ENCODE data around the gene ANAPC5.
"Not testable (repeated sequence)": the region's sequence is repeated elsewhere in the genome, so short reads cannot be mapped to it uniquely, and the experiment has no call there.

The ANAPC5 gene

GRCh38 chr12:121351820-121352681, at the start of gene ANAPC5:
Gene ANAPC5, minus strand, starts transcription at chr12:121352411. Its CDS starts 71 bp downstream, at chr12:121352340.
- Mint-ChIP-seq H3K27me3 (no peaks in the 10 kb centered on the region), H3K4me3 (peak within 1 kb of the TSS; percentile 92), H3K36me3 (ENCODE audit: low read depth) (peaks cover 18% of the 10 kb centered on the region), H3K4me1 (ENCODE audit: low read depth) (peaks cover 39% of the 10 kb centered on the region), H3K27ac (peak within 1 kb of the TSS; percentile 87), H3K9me3 (no peaks in the 10 kb centered on the region)

- no peaks in the 10 kb centered on the region for H3K27me3 Mint-ChIP-seq
- no peaks in the 10 kb centered on the region for H3K9me3 Mint-ChIP-seq
- H3K4me3 Mint-ChIP-seq, result peak overlapping the region; percentile 92
- H3K36me3 Mint-ChIP-seq (ENCODE audit: low read depth), result peaks cover 30% of the 10 kb centered on the region
- H3K27ac Mint-ChIP-seq, result peak overlapping the region; percentile 93
- H3K4me1 Mint-ChIP-seq (ENCODE audit: low read depth), result peaks cover 36% of the 10 kb centered on the region
Measured at GRCh38 chr12:121400332-121401139, 48.3 kb upstream of the ANAPC5 start.

GRCh38 chr12:121399391-121400331, 47.5 kb upstream of the ANAPC5 start, which contains the start of gene RNF34:
Gene RNF34, plus strand, starts transcription at chr12:121400118. Its CDS starts 95 bp downstream, at chr12:121400213.
- Mint-ChIP-seq H3K36me3 (ENCODE audit: low read depth) (peaks cover 25% of the 10 kb centered on the region), H3K27ac (peak within 1 kb of the TSS; percentile 93), H3K4me3 (peak within 1 kb of the TSS; percentile 92), H3K4me1 (ENCODE audit: low read depth) (peaks cover 36% of the 10 kb centered on the region), H3K9me3 (no peaks in the 10 kb centered on the region), H3K27me3 (no peaks in the 10 kb centered on the region)

GRCh38 chr12:121398355-121398754, 46.1 kb upstream of the ANAPC5 start:
- no peaks in the 10 kb centered on the region for H3K27me3 Mint-ChIP-seq
- H3K9me3 Mint-ChIP-seq, result no peaks in the 10 kb centered on the region
- no peak overlapping the region for H3K27ac Mint-ChIP-seq
- peak overlapping the region; percentile 92 for H3K4me3 Mint-ChIP-seq
- H3K36me3 Mint-ChIP-seq (ENCODE audit: low read depth), result peaks cover 12% of the 10 kb centered on the region
- H3K4me1 Mint-ChIP-seq (ENCODE audit: low read depth), result peaks cover 36% of the 10 kb centered on the region

GRCh38 chr12:121397521-121397920, 45.3 kb upstream of the ANAPC5 start:
- no peaks in the 10 kb centered on the region for H3K9me3 Mint-ChIP-seq
- no peak overlapping the region for H3K4me3 Mint-ChIP-seq
- H3K4me1 Mint-ChIP-seq (ENCODE audit: low read depth), result peaks cover 31% of the 10 kb centered on the region
- H3K27ac Mint-ChIP-seq, result no peak overlapping the region
- H3K36me3 Mint-ChIP-seq (ENCODE audit: low read depth), result peaks cover 7% of the 10 kb centered on the region
- H3K27me3 Mint-ChIP-seq, result no peaks in the 10 kb centered on the region

GRCh38 chr12:121392325-121392716, 40.1 kb upstream of the ANAPC5 start:
- Mint-ChIP-seq H3K9me3 (no peaks in the 10 kb centered on the region), H3K4me1 (ENCODE audit: low read depth) (peaks cover 11% of the 10 kb centered on the region), H3K36me3 (ENCODE audit: low read depth) (no peaks in the 10 kb centered on the region), H3K4me3 (no peak overlapping the region), H3K27me3 (no peaks in the 10 kb centered on the region), H3K27ac (peak overlapping the region; percentile 79)

- H3K27ac Mint-ChIP-seq, result peak overlapping the region; percentile 65
- peaks cover 11% of the 10 kb centered on the region for H3K4me1 Mint-ChIP-seq (ENCODE audit: low read depth)
- no peaks in the 10 kb centered on the region for H3K9me3 Mint-ChIP-seq
- no peaks in the 10 kb centered on the region for H3K36me3 Mint-ChIP-seq (ENCODE audit: low read depth)
- no peaks in the 10 kb centered on the region for H3K27me3 Mint-ChIP-seq
- peak overlapping the region; percentile 51 for H3K4me3 Mint-ChIP-seq
Measured at GRCh38 chr12:121391619-121392324, 39.6 kb upstream of the ANAPC5 start.

- Mint-ChIP-seq H3K4me1 (ENCODE audit: low read depth) (peaks cover 11% of the 10 kb centered on the region), H3K9me3 (no peaks in the 10 kb centered on the region), H3K4me3 (no peak overlapping the region), H3K36me3 (ENCODE audit: low read depth) (no peaks in the 10 kb centered on the region), H3K27me3 (no peaks in the 10 kb centered on the region), H3K27ac (no peak overlapping the region)
Measured at GRCh38 chr12:121390856-121391255, 38.6 kb upstream of the ANAPC5 start.

- no peaks in the 10 kb centered on the region for H3K9me3 Mint-ChIP-seq
- no peak overlapping the region for H3K27ac Mint-ChIP-seq
- no peaks in the 10 kb centered on the region for H3K36me3 Mint-ChIP-seq (ENCODE audit: low read depth)
- H3K27me3 Mint-ChIP-seq, result no peaks in the 10 kb centered on the region
- H3K4me1 Mint-ChIP-seq (ENCODE audit: low read depth), result peaks cover 11% of the 10 kb centered on the region
- no peak overlapping the region for H3K4me3 Mint-ChIP-seq
Measured at GRCh38 chr12:121388421-121388981, 36.3 kb upstream of the ANAPC5 start.

GRCh38 chr12:121384891-121385290, 32.7 kb upstream of the ANAPC5 start:
- H3K36me3 Mint-ChIP-seq (ENCODE audit: low read depth); H3K27me3 Mint-ChIP-seq; H3K27ac Mint-ChIP-seq; H3K4me1 Mint-ChIP-seq (ENCODE audit: low read depth); H3K4me3 Mint-ChIP-seq; H3K9me3 Mint-ChIP-seq: not testable (repeated sequence)

- H3K27ac Mint-ChIP-seq, result no peak overlapping the region
- H3K36me3 Mint-ChIP-seq (ENCODE audit: low read depth), result no peaks in the 10 kb centered on the region
- no peak overlapping the region for H3K4me3 Mint-ChIP-seq
- no peaks in the 10 kb centered on the region for H3K27me3 Mint-ChIP-seq
- no peaks in the 10 kb centered on the region for H3K4me1 Mint-ChIP-seq (ENCODE audit: low read depth)
- no peaks in the 10 kb centered on the region for H3K9me3 Mint-ChIP-seq
Measured at GRCh38 chr12:121383601-121384021, 31.4 kb upstream of the ANAPC5 start.

GRCh38 chr12:121379945-121380344, 27.7 kb upstream of the ANAPC5 start:
- Mint-ChIP-seq H3K36me3 (ENCODE audit: low read depth) (no peaks in the 10 kb centered on the region), H3K4me3 (no peak overlapping the region), H3K27ac (no peak overlapping the region), H3K27me3 (no peaks in the 10 kb centered on the region), H3K9me3 (no peaks in the 10 kb centered on the region), H3K4me1 (ENCODE audit: low read depth) (no peaks in the 10 kb centered on the region)

GRCh38 chr12:121378736-121379135, 26.5 kb upstream of the ANAPC5 start:
- Mint-ChIP-seq H3K27ac (no peak overlapping the region), H3K9me3 (no peaks in the 10 kb centered on the region), H3K27me3 (no peaks in the 10 kb centered on the region), H3K36me3 (ENCODE audit: low read depth) (no peaks in the 10 kb centered on the region), H3K4me1 (ENCODE audit: low read depth) (no peaks in the 10 kb centered on the region), H3K4me3 (no peak overlapping the region)
